ENCODE data around the gene CACNA1B.

The CACNA1B gene

GRCh38 chr9:137924761-137925369, 47.3 kb downstream of the CACNA1B start:
- H3K27ac ChIP-seq, result no peak overlapping the region

GRCh38 chr9:137943655-137944054, 66.1 kb downstream of the CACNA1B start:
- H3K27me3 ChIP-seq, result no peaks in the 10 kb centered on the region
- no peak overlapping the region for H3K4me2 ChIP-seq
- H3K9ac ChIP-seq, result no peak overlapping the region
- no peaks in the 10 kb centered on the region; a peak in 2 of 22 replicates for H3K36me3 ChIP-seq
- no peak overlapping the region for H3K27ac ChIP-seq
- peaks cover 65 to 90% (median 76%) of the 10 kb centered on the region in 11 experiments for H3K9me3 ChIP-seq (replicated peaks in 1 of 11)
- no peak overlapping the region for H3K4me3 ChIP-seq
- TF ChIP-seq Cebpa-rat (IDR thresholded peaks at IDR 0.05), result no peak
- no peaks in the 10 kb centered on the region for H4K20me1 ChIP-seq
- no peaks in the 10 kb centered on the region for H3K4me1 ChIP-seq

More at GRCh38 chr9:137924761-137925369, 47.3 kb downstream of the CACNA1B start:
- Histone ChIP-seq H3K4me3 (no peak overlapping the region), H3K36me3 (no peaks in the 10 kb centered on the region), H3K9ac (no peak overlapping the region), H3K4me1 (no peaks in the 10 kb centered on the region), H4K20me1 (no peaks in the 10 kb centered on the region), H3K4me2 (no peak overlapping the region), H3K9me3 (replicated peaks in 1 of 11) (peaks cover 12 to 22% (median 16%) of the 10 kb centered on the region in 11 experiments; a peak in 20 of 22 replicates), H3K27me3 (no peaks in the 10 kb centered on the region)
- TF ChIP-seq Cebpa-rat (IDR thresholded peaks at IDR 0.05), result no peak

- no peaks in the 10 kb centered on the region for H3K27me3 ChIP-seq
- peaks cover 68 to 82% (median 76%) of the 10 kb centered on the region in 11 experiments for H3K9me3 ChIP-seq (replicated peaks in 1 of 11)
- TF ChIP-seq Cebpa-rat (IDR thresholded peaks at IDR 0.05), result no peak
- H4K20me1 ChIP-seq, result no peaks in the 10 kb centered on the region
- no peak overlapping the region for H3K9ac ChIP-seq
- peak overlapping the region in 1 of 10 experiments; percentile 23; a peak in 1 of 20 replicates for H3K4me3 ChIP-seq
- no peak overlapping the region for H3K27ac ChIP-seq
- no peaks in the 10 kb centered on the region for H3K4me1 ChIP-seq
- no peaks in the 10 kb centered on the region; a peak in 2 of 22 replicates for H3K36me3 ChIP-seq
- H3K4me2 ChIP-seq, result no peak overlapping the region
Measured at GRCh38 chr9:137945581-137945980, 68.0 kb downstream of the CACNA1B start.

GRCh38 chr9:137946993-137947392, 69.4 kb downstream of the CACNA1B start:
- no peaks in the 10 kb centered on the region for H3K27me3 ChIP-seq
- no peak overlapping the region for H3K4me2 ChIP-seq
- no peak for TF ChIP-seq Cebpa-rat (IDR thresholded peaks at IDR 0.05)
- H3K4me1 ChIP-seq, result no peaks in the 10 kb centered on the region
- no peak overlapping the region for H3K27ac ChIP-seq
- no peaks in the 10 kb centered on the region for H4K20me1 ChIP-seq
- H3K9me3 ChIP-seq (replicated peaks in 1 of 11), result peaks cover 66 to 75% (median 72%) of the 10 kb centered on the region in 11 experiments
- H3K36me3 ChIP-seq, result no peaks in the 10 kb centered on the region; a peak in 2 of 22 replicates
- no peak overlapping the region for H3K9ac ChIP-seq
- H3K4me3 ChIP-seq, result no peak overlapping the region

- TF ChIP-seq Cebpa-rat (IDR thresholded peaks at IDR 0.05), result no peak
- H3K9me3 ChIP-seq (replicated peaks in 1 of 11), result peaks cover 53 to 60% (median 58%) of the 10 kb centered on the region in 11 experiments
Measured at GRCh38 chr9:137948642-137949041, 71.1 kb downstream of the CACNA1B start.

GRCh38 chr9:137949260-137949659, 71.7 kb downstream of the CACNA1B start:
- H3K9ac ChIP-seq, result no peak overlapping the region
- TF ChIP-seq Cebpa-rat (IDR thresholded peaks at IDR 0.05), result no peak
- H4K20me1 ChIP-seq, result no peaks in the 10 kb centered on the region
- H3K36me3 ChIP-seq, result no peaks in the 10 kb centered on the region; a peak in 2 of 22 replicates
- H3K27me3 ChIP-seq, result no peaks in the 10 kb centered on the region
- peaks cover 47 to 54% (median 52%) of the 10 kb centered on the region in 11 experiments for H3K9me3 ChIP-seq (replicated peaks in 1 of 11)
- H3K4me3 ChIP-seq, result no peak overlapping the region
- no peak overlapping the region for H3K4me2 ChIP-seq
- H3K4me1 ChIP-seq, result no peaks in the 10 kb centered on the region
- no peak overlapping the region for H3K27ac ChIP-seq

More at GRCh38 chr9:137948642-137949041, 71.1 kb downstream of the CACNA1B start:
- no peak overlapping the region for H3K4me3 ChIP-seq
- H4K20me1 ChIP-seq, result no peaks in the 10 kb centered on the region
- no peaks in the 10 kb centered on the region; a peak in 2 of 22 replicates for H3K36me3 ChIP-seq
- no peak overlapping the region for H3K9ac ChIP-seq
- H3K27ac ChIP-seq, result no peak overlapping the region
- no peak overlapping the region for H3K4me2 ChIP-seq
- H3K4me1 ChIP-seq, result no peaks in the 10 kb centered on the region
- no peaks in the 10 kb centered on the region for H3K27me3 ChIP-seq

GRCh38 chr9:137951107-137951506, 73.5 kb downstream of the CACNA1B start:
- peaks cover 28 to 36% (median 33%) of the 10 kb centered on the region in 11 experiments for H3K9me3 ChIP-seq (replicated peaks in 1 of 11)
- H3K4me2 ChIP-seq, result no peak overlapping the region
- H3K27me3 ChIP-seq, result no peaks in the 10 kb centered on the region

GRCh38 chr9:137951597-137952490, 74.3 kb downstream of the CACNA1B start:
- 0 out of 22 replicates have a peak, but pooled peaks cover 0 to 1% (median 0%) of the 10 kb centered on the region in 11 experiments for H4K20me1 ChIP-seq
- no peaks in the 10 kb centered on the region for H3K27me3 ChIP-seq
- no peak for TF ChIP-seq Cebpa-rat (IDR thresholded peaks at IDR 0.05)

More at GRCh38 chr9:137951107-137951506, 73.5 kb downstream of the CACNA1B start:
- no peak for TF ChIP-seq Cebpa-rat (IDR thresholded peaks at IDR 0.05)
- Histone ChIP-seq H3K36me3 (no peaks in the 10 kb centered on the region; a peak in 1 of 22 replicates), H3K4me3 (no peak overlapping the region), H3K9ac (no peak overlapping the region), H3K27ac (no peak overlapping the region), H4K20me1 (no peaks in the 10 kb centered on the region), H3K4me1 (no peaks in the 10 kb centered on the region)

GRCh38 chr9:137952976-137953666, 75.5 kb downstream of the CACNA1B start:
- Histone ChIP-seq H4K20me1 (0 out of 22 replicates have a peak, but pooled peaks cover 0 to 5% (median 0%) of the 10 kb centered on the region in 11 experiments), H3K36me3 (no peaks in the 10 kb centered on the region)

More at GRCh38 chr9:137951597-137952490, 74.3 kb downstream of the CACNA1B start:
- no peak overlapping the region for H3K4me3 ChIP-seq
- peaks cover 21 to 28% (median 26%) of the 10 kb centered on the region in 11 experiments for H3K9me3 ChIP-seq (replicated peaks in 1 of 11)
- no peaks in the 10 kb centered on the region for H3K36me3 ChIP-seq
- no peaks in the 10 kb centered on the region for H3K4me1 ChIP-seq
- H3K27ac ChIP-seq, result no peak overlapping the region
- no peak overlapping the region for H3K9ac ChIP-seq
- no peak overlapping the region for H3K4me2 ChIP-seq

More at GRCh38 chr9:137952976-137953666, 75.5 kb downstream of the CACNA1B start:
- Histone ChIP-seq H3K4me3 (no peak overlapping the region), H3K27ac (no peak overlapping the region), H3K4me2 (no peak overlapping the region), H3K27me3 (no peaks in the 10 kb centered on the region), H3K9ac (no peak overlapping the region), H3K9me3 (replicated peaks in 1 of 11) (peaks cover 8 to 16% (median 13%) of the 10 kb centered on the region in 11 experiments), H3K4me1 (no peaks in the 10 kb centered on the region)
- no peak for TF ChIP-seq Cebpa-rat (IDR thresholded peaks at IDR 0.05)

Data from BLaER1 treated with 17β-estradiol and CSF1 and Interleukin-3, amounts not matched to agents 10 nM and 100 nM (cell line).